ENCODE measurements around the gene FOXI3.
"Not testable (repeated sequence)": the region's sequence is repeated elsewhere in the genome, so short reads cannot be mapped to it uniquely, and the experiment has no call there.

FOXI3 gene

GRCh38 chr2:88442061-88442460, 10.4 kb downstream of the FOXI3 start:
- no peak for DNase-seq (ENCODE audit: low read depth)

- DNase-seq (ENCODE audit: low read depth): no peak
Measured at GRCh38 chr2:88437010-88437409, 15.5 kb downstream of the FOXI3 start.

GRCh38 chr2:88429929-88430328, 22.6 kb downstream of the FOXI3 start:
- DNase-seq (ENCODE audit: low read depth): no peak

GRCh38 chr2:88423733-88424132, 28.8 kb downstream of the FOXI3 start:
- DNase-seq (ENCODE audit: low read depth): no peak

GRCh38 chr2:88419051-88419450, 33.4 kb downstream of the FOXI3 start:
- DNase-seq (ENCODE audit: low read depth): not testable (repeated sequence)

GRCh38 chr2:88416016-88416663, 36.4 kb downstream of the FOXI3 start:
- no peak for DNase-seq (ENCODE audit: low read depth)

- not testable (repeated sequence) for DNase-seq (ENCODE audit: low read depth)
Measured at GRCh38 chr2:88408870-88409269, 43.6 kb downstream of the FOXI3 start.

- no peak for DNase-seq (ENCODE audit: low read depth)
Measured at GRCh38 chr2:88400037-88400767, 52.3 kb downstream of the FOXI3 start.

GRCh38 chr2:88398180-88398579, 54.3 kb downstream of the FOXI3 start:
- no peak for DNase-seq (ENCODE audit: low read depth)
